Left ventricle myocardium inferior (tissue), 1 donor: ENCODE results near the gene LCP2. TPM values are rescaled to one million over a fixed set of nuclear protein-coding genes. Genes with fewer than 3 reads are reported as not detected.

Source experiments
- DNase-seq: peaks from one replicate; pipeline ENCODE4 v3.0.0-alpha.2; 2020
- H3K27ac ChIP-seq: fragments of 200-600 bp; replicated peaks from 2 replicates; pipeline ENCODE4 v1.8.0; 2021
- H3K27me3 ChIP-seq: fragments of 200-600 bp; 2 replicates; pipeline ENCODE4 v1.8.0; 2021; ENCODE audit warnings: low read depth
- H3K36me3 ChIP-seq: fragments of 200-600 bp; 2 replicates; pipeline ENCODE4 v1.8.0; 2021
- H3K4me1 ChIP-seq: fragments of 200-600 bp; 2 replicates; pipeline ENCODE4 v1.8.0; 2021
- H3K4me3 ChIP-seq: fragments of 200-600 bp; 2 replicates; pipeline ENCODE4 v1.8.0; 2021; ENCODE audit warnings: mild to moderate bottlenecking, moderate library complexity
- H3K9me3 ChIP-seq: fragments of 200-600 bp; replicated peaks from 2 replicates; pipeline ENCODE4 v1.8.0; 2021
- CTCF ChIP-seq: fragments of 200-600 bp; IDR thresholded peaks from 2 replicates; pipeline ENCODE4 v1.8.0; 2021; ENCODE audit warnings: antibody characterized with exemption, mild to moderate bottlenecking, borderline replicate concordance
- intact Hi-C: fragments of 100-400 bp; cut with micrococcal nuclease; formaldehyde crosslinking; loops from one replicate; pipeline ENCODE4 v1.11.0; 2022
- total RNA-seq: library from RNA; stranded (reverse); fragmentation: NEBNext Ultra II Directional; extraction: Animal tissue kit (Norgen Biotek cat#: 25700); gene quantifications from one replicate; pipeline ENCODE4 v1.2.1, GENCODE V29; 2021
- donor health status: DM: no; HTN: yes; CAD: no; lungs with severe emphysema.

Gene LCP2
- total RNA-seq, 1 donor from 2014 or later: 3.9 TPM

GRCh38 chr5:170329524-170329923, 31.9 kb upstream of the LCP2 start:
- DNase-seq: no peak
- intact Hi-C loops: no loop called here
- no peak for TF ChIP-seq CTCF
- no peak overlapping the region for H3K27ac ChIP-seq
- no peaks in the 10 kb centered on the region for H3K36me3 ChIP-seq
- peaks cover 18% of the 10 kb centered on the region for H3K4me1 ChIP-seq
- no peak overlapping the region for H3K4me3 ChIP-seq
- H3K27me3 ChIP-seq: no peaks in the 10 kb centered on the region
- H3K9me3 ChIP-seq: no peaks in the 10 kb centered on the region

GRCh38 chr5:170327829-170328228, 30.3 kb upstream of the LCP2 start:
- Histone ChIP-seq H3K4me3 (no peak overlapping the region), H3K27ac (no peak overlapping the region), H3K27me3 (no peaks in the 10 kb centered on the region), H3K4me1 (peaks cover 18% of the 10 kb centered on the region), H3K36me3 (no peaks in the 10 kb centered on the region), H3K9me3 (no peaks in the 10 kb centered on the region)
- TF ChIP-seq CTCF: no peak
- intact Hi-C loops: no loop called here
- DNase-seq: no peak

- no peak for TF ChIP-seq CTCF
- H3K27me3 ChIP-seq: no peaks in the 10 kb centered on the region
- intact Hi-C loops: no loop called here
- H3K36me3 ChIP-seq: no peaks in the 10 kb centered on the region
- DNase-seq: no peak
- no peaks in the 10 kb centered on the region for H3K9me3 ChIP-seq
- H3K4me1 ChIP-seq: peaks cover 18% of the 10 kb centered on the region
- no peak overlapping the region for H3K4me3 ChIP-seq
- no peak overlapping the region for H3K27ac ChIP-seq
These were observed 29.6 kb upstream of the LCP2 start for GRCh38 chr5:170327168-170327567.

GRCh38 chr5:170319301-170319700, 21.7 kb upstream of the LCP2 start:
- H3K4me1 ChIP-seq: peaks cover 20% of the 10 kb centered on the region
- no peak for TF ChIP-seq CTCF
- no peak overlapping the region for H3K27ac ChIP-seq
- no peaks in the 10 kb centered on the region for H3K27me3 ChIP-seq
- no peak for DNase-seq
- H3K36me3 ChIP-seq: no peaks in the 10 kb centered on the region
- no peaks in the 10 kb centered on the region for H3K9me3 ChIP-seq
- H3K4me3 ChIP-seq: no peak overlapping the region
- intact Hi-C loops: no loop called here

GRCh38 chr5:170317499-170317898, 19.9 kb upstream of the LCP2 start:
- no peaks in the 10 kb centered on the region for H3K9me3 ChIP-seq
- intact Hi-C loops: no loop called here
- H3K27me3 ChIP-seq: no peaks in the 10 kb centered on the region
- no peaks in the 10 kb centered on the region for H3K36me3 ChIP-seq
- peaks cover 20% of the 10 kb centered on the region for H3K4me1 ChIP-seq
- H3K4me3 ChIP-seq: no peak overlapping the region
- no peak for TF ChIP-seq CTCF
- DNase-seq: no peak
- H3K27ac ChIP-seq: no peak overlapping the region

- Histone ChIP-seq H3K27me3 (no peaks in the 10 kb centered on the region), H3K4me3 (no peak overlapping the region), H3K9me3 (no peaks in the 10 kb centered on the region), H3K4me1 (peaks cover 24% of the 10 kb centered on the region), H3K36me3 (no peaks in the 10 kb centered on the region), H3K27ac (no peak overlapping the region)
- DNase-seq: no peak
- intact Hi-C loops: no loop called here
- no peak for TF ChIP-seq CTCF
These were observed 19.4 kb upstream of the LCP2 start for GRCh38 chr5:170316937-170317336.
